ENCODE data around the gene GOLGB1. TPM values are rescaled to one million over a fixed set of nuclear protein-coding genes. Genes with fewer than 3 reads are reported as not detected.

Gene GOLGB1
- total and polyA plus RNA-seq, 2 donors (not counting 3 experiments of a cell fraction or from before 2014, with no cell fraction given), result 7.4 to 42.7 TPM

DNA sequence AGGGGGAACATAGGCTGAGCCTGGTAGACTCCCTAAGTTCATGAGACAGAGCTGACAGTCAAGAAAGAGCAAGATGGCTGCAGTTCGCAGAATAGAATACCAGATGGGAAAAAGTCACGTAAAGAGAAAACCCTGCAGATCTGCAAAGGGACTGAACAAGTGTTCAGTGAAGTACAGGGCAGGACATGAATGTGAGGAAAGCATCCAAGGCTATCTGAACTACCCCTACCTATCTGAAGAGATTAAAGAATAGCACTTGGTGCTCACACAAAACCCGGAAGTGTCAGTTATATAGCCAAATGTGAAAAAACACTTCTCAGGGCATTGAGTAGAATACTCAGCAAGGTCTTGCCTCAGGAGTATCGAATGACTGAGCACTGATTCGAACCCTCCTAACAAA lies 44.0 kb downstream of the GOLGB1 start:
- BruUV-seq (replicated peaks), result no TSS peak
- no peaks in the 10 kb centered on the region for H3K9me1 ChIP-seq (replicated peaks; ENCODE audit: control insufficient read depth, extremely low read depth, insufficient read depth, low read length)
- POLR2A ChIA-PET, result no interaction called here
- no peak for FAIRE-seq
- H3K27me3 ChIP-seq (ENCODE audit: control insufficient read depth in 2 of 2, insufficient read depth in 2 of 2, low read length in 2 of 2), result no peaks in the 10 kb centered on the region
- H3K79me2 ChIP-seq (ENCODE audit: control insufficient read depth, insufficient read depth, low read length), result no peaks in the 10 kb centered on the region
- H3K27ac ChIP-seq (ENCODE audit: insufficient read depth, low read depth, low read length), result no peak overlapping the region
- H4K20me1 ChIP-seq (replicated peaks; ENCODE audit: control insufficient read depth, extremely low read depth, insufficient read depth, low read length), result no peaks in the 10 kb centered on the region
- H3K4me2 ChIP-seq (ENCODE audit: insufficient read depth, low read length), result no peak overlapping the region
- TF ChIP-seq JUN (IDR thresholded peaks at IDR 0.05; ENCODE audit: borderline replicate concordance, insufficient read depth, insufficient read length, low read depth), result no peak
- no peak for TF ChIP-seq FOS (IDR thresholded peaks at IDR 0.05; ENCODE audit: borderline replicate concordance, insufficient read depth, low read length)
- TF ChIP-seq GATA2 (IDR thresholded peaks at IDR 0.05; ENCODE audit: insufficient read depth, insufficient read length, low read depth, low read length), result no peak
- TF ChIP-seq, protein P1, sequence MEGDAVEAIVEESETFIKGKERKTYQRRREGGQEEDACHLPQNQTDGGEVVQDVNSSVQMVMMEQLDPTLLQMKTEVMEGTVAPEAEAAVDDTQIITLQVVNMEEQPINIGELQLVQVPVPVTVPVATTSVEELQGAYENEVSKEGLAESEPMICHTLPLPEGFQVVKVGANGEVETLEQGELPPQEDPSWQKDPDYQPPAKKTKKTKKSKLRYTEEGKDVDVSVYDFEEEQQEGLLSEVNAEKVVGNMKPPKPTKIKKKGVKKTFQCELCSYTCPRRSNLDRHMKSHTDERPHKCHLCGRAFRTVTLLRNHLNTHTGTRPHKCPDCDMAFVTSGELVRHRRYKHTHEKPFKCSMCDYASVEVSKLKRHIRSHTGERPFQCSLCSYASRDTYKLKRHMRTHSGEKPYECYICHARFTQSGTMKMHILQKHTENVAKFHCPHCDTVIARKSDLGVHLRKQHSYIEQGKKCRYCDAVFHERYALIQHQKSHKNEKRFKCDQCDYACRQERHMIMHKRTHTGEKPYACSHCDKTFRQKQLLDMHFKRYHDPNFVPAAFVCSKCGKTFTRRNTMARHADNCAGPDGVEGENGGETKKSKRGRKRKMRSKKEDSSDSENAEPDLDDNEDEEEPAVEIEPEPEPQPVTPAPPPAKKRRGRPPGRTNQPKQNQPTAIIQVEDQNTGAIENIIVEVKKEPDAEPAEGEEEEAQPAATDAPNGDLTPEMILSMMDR (IDR thresholded peaks at IDR 0.05; ENCODE audit: extremely low read depth in 1 of 2, insufficient read depth in 1 of 2, low read depth in 1 of 2, low read length in 2 of 2), result no peak
- no peak for TF ChIP-seq EZH2 (IDR thresholded peaks at IDR 0.05; ENCODE audit: borderline replicate concordance, low read depth, low read length, severe bottlenecking)
- TF ChIP-seq POLR2A (IDR thresholded peaks at IDR 0.05; ENCODE audit: low read depth, low read length), result no peak
- TF ChIP-seq POLR2AphosphoS5 (IDR thresholded peaks at IDR 0.05; ENCODE audit: insufficient read depth, low read depth, low read length), result no peak
- no peak for TF ChIP-seq MYC (IDR thresholded peaks at IDR 0.05; ENCODE audit: low read depth, low read length)
- TF ChIP-seq, protein P2, sequence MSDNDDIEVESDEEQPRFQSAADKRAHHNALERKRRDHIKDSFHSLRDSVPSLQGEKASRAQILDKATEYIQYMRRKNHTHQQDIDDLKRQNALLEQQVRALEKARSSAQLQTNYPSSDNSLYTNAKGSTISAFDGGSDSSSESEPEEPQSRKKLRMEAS (IDR thresholded peaks at IDR 0.05; ENCODE audit: insufficient read depth, insufficient read length), result no peak
- dilution Hi-C loops (cut with MboI; ENCODE audit: extremely low pct_ligation_motif_present, low sequenced_read_pairs), result no loop called here
- no peaks in the 10 kb centered on the region for H3K9me3 ChIP-seq (replicated peaks; ENCODE audit: control insufficient read depth, insufficient read depth, low read length)
- CTCF ChIA-PET, result interaction anchor here (1.0 kb wide), 1 partner anchor 9 kb away, joined by 3 read pairs; no protein-coding TSS in a partner anchor
- intact Hi-C loops (cut with micrococcal nuclease), result no loop called here
- no peaks in the 10 kb centered on the region for H3K4me1 ChIP-seq (ENCODE audit: control insufficient read depth, extremely low read depth, insufficient read depth, low read length)
- no peak overlapping the region for H3K9ac ChIP-seq (replicated peaks; ENCODE audit: extremely low read depth, insufficient read depth, low read length)
- no peak overlapping the region for H2AFZ ChIP-seq (ENCODE audit: low read depth, low read length)
- no peak for DNase-seq (ENCODE audit: low read depth, low spot score)
- peaks cover 0 to 2% of the 10 kb centered on the region in 2 experiments for H3K36me3 ChIP-seq (ENCODE audit: control insufficient read depth in 2 of 2, extremely low read depth in 1 of 2, insufficient read depth in 2 of 2, low read length in 2 of 2)
- H3K4me3 ChIP-seq (replicated peaks in 1 of 3; ENCODE audit: insufficient read depth in 1 of 3, low read depth in 1 of 3, low read length in 3 of 3), result no peak overlapping the region
